PC-9 (cell line): Measurements from ENCODE around the gene TMEM219. TPM values are rescaled to one million over a fixed set of nuclear protein-coding genes. Genes with fewer than 3 reads are reported as not detected.

ENCODE experiments used
- BruUV-seq: library from RNA; stranded (reverse); fragments of 400-500 nt; replicated peaks from 2 replicates; lab custom pipeline; 2021; lab: Mats Ljungman, UMichigan
- CTCF ChIA-PET: fragments of 300-600 bp; sonication (Branson Sonifier 250); formaldehyde crosslinking; loops from one replicate; lab custom pipeline; 2022; ENCODE audit warnings: antibody characterized with exemption; lab: Charles Lee
- POLR2A ChIA-PET: fragments of 300-600 bp; sonication (Branson Sonifier 250); formaldehyde crosslinking; loops from one replicate; lab custom pipeline; 2022; ENCODE audit warnings: antibody characterized with exemption; ENCODE audit not compliant: unreplicated experiment; lab: Charles Lee
- DNase-seq, 2 experiments: peaks; one replicate each; pipeline versions ENCODE4 v3.0.0 to v3.0.0-alpha.2; 2015 to 2022; ENCODE audit warnings: mixed read lengths in 1 of 2
- H2AFZ ChIP-seq: fragments of 200-600 bp; sonication (generic); 2 replicates; pipeline ENCODE4 v1.8.1; 2017; ENCODE audit warnings: antibody characterized with exemption
- H3F3A ChIP-seq: fragments of 200-600 bp; sonication (generic); 2 replicates; pipeline ENCODE4 v1.8.1; 2017; ENCODE audit warnings: antibody characterized with exemption, mild to moderate bottlenecking, low read depth; ENCODE audit not compliant: insufficient read depth
- H3K27ac ChIP-seq: fragments of 200-600 bp; sonication (generic); 2 replicates; pipeline ENCODE4 v1.6.1; 2016; ENCODE audit warnings: mixed run types
- H3K27me3 ChIP-seq: fragments of 200-600 bp; sonication (generic); 2 replicates; pipeline ENCODE4 v1.6.1; 2016; ENCODE audit warnings: low read depth, mixed run types; ENCODE audit not compliant: insufficient read depth
- H3K36me3 ChIP-seq: fragments of 200-600 bp; sonication (generic); 2 replicates; pipeline ENCODE4 v1.6.1; 2016; ENCODE audit warnings: low read depth, mixed run types
- H3K4me1 ChIP-seq: fragments of 200-600 bp; sonication (generic); replicated peaks from 2 replicates; pipeline ENCODE4 v1.6.1; 2016; ENCODE audit warnings: mixed run types; ENCODE audit not compliant: insufficient read depth
- H3K4me2 ChIP-seq: fragments of 200-600 bp; sonication (generic); 2 replicates; pipeline ENCODE4 v1.6.1; 2017; ENCODE audit warnings: mixed run types
- H3K4me3 ChIP-seq: fragments of 200-600 bp; sonication (generic); 2 replicates; pipeline ENCODE4 v1.6.1; 2016; ENCODE audit warnings: mixed run types
- H3K79me2 ChIP-seq: fragments of 200-600 bp; sonication (generic); 2 replicates; pipeline ENCODE4 v1.6.1; 2017; ENCODE audit warnings: low read depth, mixed run types
- H3K9me2 ChIP-seq: fragments of 200-600 bp; sonication (generic); 2 replicates; pipeline ENCODE4 v1.8.1; 2017; ENCODE audit warnings: mild to moderate bottlenecking; ENCODE audit not compliant: insufficient read depth
- H3K9me3 ChIP-seq: fragments of 200-600 bp; sonication (generic); 2 replicates; pipeline ENCODE4 v1.8.1; 2016; ENCODE audit warnings: low read depth; ENCODE audit not compliant: insufficient read depth
- H4K20me1 ChIP-seq: fragments of 200-600 bp; sonication (generic); 2 replicates; pipeline ENCODE4 v1.8.1; 2017; ENCODE audit not compliant: insufficient read depth
- EZH2 ChIP-seq: fragments of 200-600 bp; sonication (generic); IDR thresholded peaks from 2 replicates; pipeline ENCODE4 v1.8.0; 2017; ENCODE audit warnings: antibody characterized with exemption, low read depth
- intact Hi-C: fragments of 100-400 bp; cut with micrococcal nuclease; formaldehyde crosslinking; loops from one replicate; pipeline ENCODE4 v1.10.0; 2022; ENCODE audit not compliant: unreplicated experiment
- total RNA-seq: library from RNA; stranded (reverse); gene quantifications from 2 replicates; pipeline ENCODE4 v1.2.3, GENCODE V29; 2021
- TF ChIP-seq, protein P1 (sequence below): fragments of 200-600 bp; sonication (generic); conservative IDR thresholded peaks from 2 replicates; pipeline ENCODE4 v1.6.1; 2017; ENCODE audit warnings: mixed run types, antibody characterized with exemption, mild to moderate bottlenecking, moderate library complexity

Gene TMEM219
- total RNA-seq, 1 experiment from 2014 or later: 141 TPM

DNA sequence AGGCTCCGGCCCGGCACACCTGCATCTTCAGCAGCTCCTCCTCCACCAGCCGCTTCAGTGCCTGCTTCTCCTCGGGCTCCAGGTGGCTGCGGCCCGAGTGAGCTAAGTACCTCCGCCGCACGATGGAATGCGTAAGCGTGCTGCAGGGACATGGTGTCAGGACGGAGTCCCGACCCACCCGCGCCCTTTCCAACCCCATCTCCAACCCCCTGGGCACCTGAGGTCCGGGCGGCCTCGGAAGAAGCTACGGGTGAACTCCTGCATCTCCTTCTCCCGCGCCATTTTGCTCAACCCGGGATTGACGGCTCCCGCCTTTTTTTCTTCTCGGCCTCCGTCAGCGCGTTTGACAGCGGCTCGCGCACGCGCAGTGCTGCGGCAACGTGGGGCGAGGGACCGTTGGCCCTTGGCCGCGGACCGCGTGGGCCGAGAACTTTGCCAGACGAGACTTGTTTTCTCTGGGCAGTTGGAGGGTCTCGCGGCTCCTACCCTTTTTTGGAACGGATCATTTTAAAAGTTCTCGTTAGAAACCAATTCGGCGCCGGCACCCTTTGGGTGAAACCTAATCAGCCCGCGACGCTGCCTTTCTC, 33.5 kb downstream of the TMEM219 start, which contains the start of gene HIRIP3:
TSS of gene HIRIP3 (minus strand) at position 294 of the 587 bp plus-strand sequence. CDS start at position 282, 12 bp downstream.
- ChIA-PET POLR2A (interaction anchor here (0.6 to 0.7 kb wide), 3 partner anchors 19 to 33 kb away, joined by 3 to 5 read pairs (median 4); partner anchors contain the start of gene TMEM219), CTCF (interaction anchor here (1.0 kb wide), 1 partner anchor 22 kb away, joined by 5 read pairs; the partner anchor contains the start of gene TAOK2)
- Histone ChIP-seq H3K4me3 (peak within 1 kb of the TSS; percentile 72), H3F3A (peaks cover 36% of the 10 kb centered on the region), H3K27ac (peak within 1 kb of the TSS; percentile 74), H3K27me3 (no peaks in the 10 kb centered on the region), H3K9me2 (no peaks in the 10 kb centered on the region), H4K20me1 (no peaks in the 10 kb centered on the region), H3K79me2 (peaks cover 11% of the 10 kb centered on the region), H3K36me3 (no peaks in the 10 kb centered on the region), H3K4me1 (peaks cover 25% of the 10 kb centered on the region), H2AFZ (peak within 1 kb of the TSS; percentile 99), H3K9me3 (no peaks in the 10 kb centered on the region), H3K4me2 (peak within 1 kb of the TSS; percentile 78)
- intact Hi-C loops: loop anchor here (2.0 to 5.0 kb wide), 2 partner anchors 68 to 185 kb away; partner anchors contain the start of gene KCTD13
- BruUV-seq: TSS peak; percentile 64
- DNase-seq: peak; percentile 77 to 87
- TF ChIP-seq EZH2: no peak
- TF ChIP-seq, protein P1, sequence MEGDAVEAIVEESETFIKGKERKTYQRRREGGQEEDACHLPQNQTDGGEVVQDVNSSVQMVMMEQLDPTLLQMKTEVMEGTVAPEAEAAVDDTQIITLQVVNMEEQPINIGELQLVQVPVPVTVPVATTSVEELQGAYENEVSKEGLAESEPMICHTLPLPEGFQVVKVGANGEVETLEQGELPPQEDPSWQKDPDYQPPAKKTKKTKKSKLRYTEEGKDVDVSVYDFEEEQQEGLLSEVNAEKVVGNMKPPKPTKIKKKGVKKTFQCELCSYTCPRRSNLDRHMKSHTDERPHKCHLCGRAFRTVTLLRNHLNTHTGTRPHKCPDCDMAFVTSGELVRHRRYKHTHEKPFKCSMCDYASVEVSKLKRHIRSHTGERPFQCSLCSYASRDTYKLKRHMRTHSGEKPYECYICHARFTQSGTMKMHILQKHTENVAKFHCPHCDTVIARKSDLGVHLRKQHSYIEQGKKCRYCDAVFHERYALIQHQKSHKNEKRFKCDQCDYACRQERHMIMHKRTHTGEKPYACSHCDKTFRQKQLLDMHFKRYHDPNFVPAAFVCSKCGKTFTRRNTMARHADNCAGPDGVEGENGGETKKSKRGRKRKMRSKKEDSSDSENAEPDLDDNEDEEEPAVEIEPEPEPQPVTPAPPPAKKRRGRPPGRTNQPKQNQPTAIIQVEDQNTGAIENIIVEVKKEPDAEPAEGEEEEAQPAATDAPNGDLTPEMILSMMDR: no peak

DNA sequence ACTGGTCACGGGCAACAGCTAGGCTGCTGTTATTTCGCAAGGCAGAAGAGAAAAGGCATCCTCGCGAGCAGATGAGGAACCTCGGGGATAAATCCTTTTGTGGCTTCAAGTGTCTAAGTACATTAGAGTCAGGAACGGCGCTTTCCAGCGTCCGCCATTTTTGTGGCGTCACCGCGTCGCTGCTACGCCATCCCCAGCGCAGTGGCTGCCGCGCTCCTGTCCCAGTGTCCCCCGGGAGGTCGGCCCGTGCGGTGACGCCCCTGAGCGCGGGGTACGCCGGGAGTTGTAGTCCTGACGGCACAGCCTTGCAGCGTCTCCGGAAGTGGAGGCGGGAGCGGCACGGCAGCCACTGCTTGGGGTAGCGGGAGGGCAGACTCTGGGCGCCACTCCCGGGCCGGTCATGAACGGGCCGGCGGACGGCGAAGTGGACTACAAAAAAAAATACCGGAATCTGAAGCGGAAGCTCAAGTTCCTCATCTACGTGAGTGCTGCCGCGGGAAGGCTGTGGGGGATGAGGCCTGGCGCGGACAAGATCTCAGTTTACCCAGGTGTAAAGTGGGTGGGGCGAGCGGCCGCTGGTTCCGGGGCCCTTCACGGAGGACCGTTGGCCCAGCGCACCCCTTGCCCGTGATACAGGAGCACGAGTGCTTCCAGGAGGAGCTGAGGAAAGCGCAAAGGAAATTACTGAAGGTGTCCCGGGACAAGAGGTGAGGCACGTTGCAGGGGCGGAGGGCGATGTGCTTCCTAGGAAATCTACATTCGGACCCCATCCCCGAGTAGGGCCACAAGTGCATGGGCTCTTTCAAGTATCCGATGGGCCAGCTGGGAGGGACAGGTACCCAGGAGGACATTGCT, 34.3 kb downstream of the TMEM219 start, which contains the start of gene INO80E:
TSS of gene INO80E (plus strand) at position 331 of the 855 bp plus-strand sequence. CDS start at position 401, 70 bp downstream.
- H3K4me1 ChIP-seq: peaks cover 25% of the 10 kb centered on the region
- H3K4me2 ChIP-seq: peak within 1 kb of the TSS; percentile 78
- peak within 1 kb of the TSS; percentile 74 for H3K27ac ChIP-seq
- H3K79me2 ChIP-seq: peaks cover 11% of the 10 kb centered on the region
- peak; percentile 91 to 100 for DNase-seq
- H3K27me3 ChIP-seq: no peaks in the 10 kb centered on the region
- H3K4me3 ChIP-seq: peak within 1 kb of the TSS; percentile 72
- no peaks in the 10 kb centered on the region for H3K9me3 ChIP-seq
- ChIA-PET CTCF (no interaction called here), POLR2A (interaction anchor here (0.6 to 0.7 kb wide), 2 partner anchors 20 to 23 kb away, joined by 3 to 5 read pairs; no protein-coding TSS in a partner anchor)
- no TSS peak for BruUV-seq
- TF ChIP-seq EZH2: no peak
- TF ChIP-seq, protein P1: no peak
- no peaks in the 10 kb centered on the region for H3K36me3 ChIP-seq
- peaks cover 36% of the 10 kb centered on the region for H3F3A ChIP-seq
- intact Hi-C loops: loop anchor here (1.0 to 5.0 kb wide), 4 partner anchors 69 to 185 kb away; partner anchors contain the start of genes ASPHD1, CDIPT and KCTD13
- H4K20me1 ChIP-seq: no peaks in the 10 kb centered on the region
- H2AFZ ChIP-seq: peak within 1 kb of the TSS; percentile 99
- no peaks in the 10 kb centered on the region for H3K9me2 ChIP-seq

DNA sequence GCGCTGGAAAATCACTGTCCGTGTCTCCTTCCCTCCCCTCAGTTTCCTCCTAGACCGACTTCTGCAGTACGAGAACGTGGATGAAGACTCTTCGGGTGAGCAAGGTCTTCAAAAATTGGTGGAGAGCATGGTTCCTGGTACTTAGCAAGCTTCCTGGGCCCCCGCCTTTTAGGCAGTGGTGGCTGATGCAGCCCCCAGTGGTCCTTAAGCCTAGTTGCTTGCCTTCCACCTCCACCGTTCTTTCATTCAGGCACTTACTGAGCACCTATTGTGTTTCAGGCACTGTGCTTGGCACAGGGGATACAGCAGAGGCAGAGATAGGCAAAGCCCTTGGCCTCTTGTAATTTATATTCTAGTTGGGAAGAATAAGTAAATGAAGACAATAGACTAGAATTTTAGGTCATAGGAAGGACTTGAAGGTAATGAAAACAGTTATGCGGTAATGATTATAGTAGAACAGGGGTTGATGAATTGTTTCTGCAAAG, 34.9 kb downstream of the TMEM219 start:
- Histone ChIP-seq H3K9me3 (no peaks in the 10 kb centered on the region), H4K20me1 (no peaks in the 10 kb centered on the region), H3K36me3 (no peaks in the 10 kb centered on the region), H3K9me2 (no peaks in the 10 kb centered on the region), H3F3A (peaks cover 35% of the 10 kb centered on the region), H3K27me3 (no peaks in the 10 kb centered on the region), H3K79me2 (peaks cover 11% of the 10 kb centered on the region), H3K4me2 (peak overlapping the region; percentile 78), H3K4me3 (peak overlapping the region; percentile 72), H3K27ac (no peak overlapping the region), H3K4me1 (peaks cover 25% of the 10 kb centered on the region), H2AFZ (peak overlapping the region; percentile 99)
- intact Hi-C loops: loop anchor here (1.0 to 5.0 kb wide), 3 partner anchors 70 to 134 kb away; partner anchors contain the start of genes ASPHD1, CDIPT and KCTD13
- no TSS peak for BruUV-seq
- ChIA-PET CTCF (no interaction called here), POLR2A (no interaction called here)
- TF ChIP-seq EZH2: no peak
- TF ChIP-seq, protein P1: no peak
- no peak for DNase-seq
